Nephron progenitor cell (in vitro differentiated cells): ENCODE data around the gene ZNF804A.

Source experiments
- DNase-seq: peaks from one replicate; pipeline ENCODE4 v3.0.0; 2021
- H3K27ac Mint-ChIP-seq: 2 replicates; pipeline ENCODE4 v1.8.0; 2021; ENCODE audit warnings: mild to moderate bottlenecking, moderate library complexity, mixed read lengths
- H3K27me3 Mint-ChIP-seq: 2 replicates; pipeline ENCODE4 v1.8.0; 2021; ENCODE audit warnings: mild to moderate bottlenecking, low read depth, mixed read lengths; ENCODE audit not compliant: poor library complexity
- H3K36me3 Mint-ChIP-seq: 2 replicates; pipeline ENCODE4 v1.8.0; 2021; ENCODE audit warnings: low read depth, mixed read lengths
- H3K4me1 Mint-ChIP-seq: 2 replicates; pipeline ENCODE4 v1.8.0; 2021; ENCODE audit warnings: mixed read lengths
- H3K4me3 Mint-ChIP-seq: 2 replicates; pipeline ENCODE4 v1.8.0; 2021; ENCODE audit warnings: mild to moderate bottlenecking, moderate library complexity, mixed read lengths
- H3K9me3 Mint-ChIP-seq: 2 replicates; pipeline ENCODE4 v1.8.0; 2021; ENCODE audit warnings: mild to moderate bottlenecking, moderate library complexity, mixed read lengths
- TF ChIP-seq, protein P1 (sequence below): fragments of 200-600 bp; sonication (generic); IDR thresholded peaks from 2 replicates; pipeline ENCODE4 v1.5.0; 2021; ENCODE audit warnings: antibody characterized with exemption

Gene ZNF804A

DNA sequence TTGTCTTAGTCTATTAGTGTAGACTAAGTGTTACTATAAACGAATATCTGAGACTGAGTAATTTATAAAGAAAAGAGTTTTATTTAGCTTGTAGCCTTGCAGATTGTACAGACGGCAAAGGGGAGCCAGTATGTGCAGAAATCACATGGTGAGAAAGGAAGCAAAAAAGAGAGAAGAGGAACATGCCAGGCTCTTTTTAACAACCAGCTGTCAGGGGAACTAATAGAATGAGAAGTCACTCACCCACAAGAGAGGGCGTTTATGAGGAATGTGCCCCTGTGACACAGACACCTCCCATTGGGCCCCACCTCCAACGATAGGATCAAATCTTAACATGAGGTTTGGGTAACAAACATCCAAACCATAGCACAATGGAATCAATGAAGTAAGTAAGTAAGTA lies 20.6 kb upstream of the ZNF804A start:
- no peak for DNase-seq

DNA sequence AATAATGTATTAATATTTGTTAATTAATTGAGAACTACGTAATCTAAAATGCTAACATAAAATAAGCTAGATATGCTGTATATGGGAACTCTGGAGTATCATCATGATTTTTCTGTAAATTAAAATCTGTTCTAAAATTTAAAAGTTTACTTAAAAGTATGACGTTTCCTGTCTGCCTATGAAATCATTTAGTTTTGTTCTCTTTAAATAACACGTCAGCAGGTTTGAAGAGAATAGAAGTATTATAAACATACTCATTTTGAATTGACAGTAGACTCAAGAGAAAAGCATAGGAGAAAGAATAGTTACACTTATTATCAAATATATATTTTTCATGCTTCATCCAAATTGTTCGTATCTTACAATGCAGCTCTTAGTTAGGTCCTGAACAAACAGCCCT lies 19.1 kb upstream of the ZNF804A start:
- Mint-ChIP-seq H3K36me3 (no peaks in the 10 kb centered on the region), H3K4me1 (no peaks in the 10 kb centered on the region), H3K4me3 (no peak overlapping the region), H3K27ac (no peak overlapping the region), H3K9me3 (no peaks in the 10 kb centered on the region), H3K27me3 (no peaks in the 10 kb centered on the region)
- TF ChIP-seq, protein P1, sequence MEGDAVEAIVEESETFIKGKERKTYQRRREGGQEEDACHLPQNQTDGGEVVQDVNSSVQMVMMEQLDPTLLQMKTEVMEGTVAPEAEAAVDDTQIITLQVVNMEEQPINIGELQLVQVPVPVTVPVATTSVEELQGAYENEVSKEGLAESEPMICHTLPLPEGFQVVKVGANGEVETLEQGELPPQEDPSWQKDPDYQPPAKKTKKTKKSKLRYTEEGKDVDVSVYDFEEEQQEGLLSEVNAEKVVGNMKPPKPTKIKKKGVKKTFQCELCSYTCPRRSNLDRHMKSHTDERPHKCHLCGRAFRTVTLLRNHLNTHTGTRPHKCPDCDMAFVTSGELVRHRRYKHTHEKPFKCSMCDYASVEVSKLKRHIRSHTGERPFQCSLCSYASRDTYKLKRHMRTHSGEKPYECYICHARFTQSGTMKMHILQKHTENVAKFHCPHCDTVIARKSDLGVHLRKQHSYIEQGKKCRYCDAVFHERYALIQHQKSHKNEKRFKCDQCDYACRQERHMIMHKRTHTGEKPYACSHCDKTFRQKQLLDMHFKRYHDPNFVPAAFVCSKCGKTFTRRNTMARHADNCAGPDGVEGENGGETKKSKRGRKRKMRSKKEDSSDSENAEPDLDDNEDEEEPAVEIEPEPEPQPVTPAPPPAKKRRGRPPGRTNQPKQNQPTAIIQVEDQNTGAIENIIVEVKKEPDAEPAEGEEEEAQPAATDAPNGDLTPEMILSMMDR: no peak
- DNase-seq: no peak

More for the DNA sequence above, 20.6 kb upstream of the ZNF804A start:
- Mint-ChIP-seq H3K27me3 (no peaks in the 10 kb centered on the region), H3K9me3 (no peaks in the 10 kb centered on the region), H3K4me3 (no peak overlapping the region), H3K4me1 (no peaks in the 10 kb centered on the region), H3K27ac (no peak overlapping the region), H3K36me3 (no peaks in the 10 kb centered on the region)
- TF ChIP-seq, protein P1: no peak

DNA sequence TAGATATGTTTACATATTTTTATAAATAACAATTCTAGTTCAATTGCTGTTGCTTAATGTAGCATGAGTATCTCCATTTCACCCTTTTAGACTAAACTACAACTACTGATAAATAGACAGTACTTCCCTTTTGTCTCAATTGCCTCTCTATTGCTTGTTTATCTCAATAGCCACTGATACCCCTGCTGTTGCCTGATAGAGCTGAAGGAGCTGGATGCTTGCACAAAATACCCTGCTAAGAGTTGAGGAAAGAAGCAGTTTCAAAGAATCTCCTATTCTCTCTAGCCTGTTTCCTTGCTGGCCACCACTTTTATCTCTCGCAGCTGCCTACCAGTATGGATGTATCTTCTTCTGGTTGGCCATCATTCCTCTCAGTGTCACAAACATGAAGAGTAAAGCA lies 16.9 kb upstream of the ZNF804A start:
- H3K9me3 Mint-ChIP-seq: no peaks in the 10 kb centered on the region
- no peaks in the 10 kb centered on the region for H3K27me3 Mint-ChIP-seq
- TF ChIP-seq, protein P1: no peak
- no peak overlapping the region for H3K27ac Mint-ChIP-seq
- H3K36me3 Mint-ChIP-seq: no peaks in the 10 kb centered on the region
- no peak for DNase-seq
- no peaks in the 10 kb centered on the region for H3K4me1 Mint-ChIP-seq
- H3K4me3 Mint-ChIP-seq: no peak overlapping the region

DNA sequence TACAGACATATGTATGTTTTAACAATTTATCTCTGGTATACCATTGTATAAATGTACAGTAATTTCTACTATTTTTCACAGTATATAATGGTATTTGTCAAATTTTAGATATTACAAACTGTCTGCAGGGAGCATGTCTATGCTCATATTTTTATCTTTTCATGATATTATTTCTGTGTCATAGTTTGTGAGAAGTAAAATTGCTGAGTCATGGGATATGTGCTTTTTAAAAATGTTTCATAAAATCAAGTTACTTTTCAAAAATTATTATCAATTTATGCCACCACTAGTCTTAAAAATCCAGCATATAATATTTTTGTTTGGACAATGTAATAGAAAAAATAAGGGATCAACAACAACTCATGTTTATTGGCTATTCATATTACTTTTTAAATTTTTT lies 9.1 kb upstream of the ZNF804A start:
- no peaks in the 10 kb centered on the region for H3K4me1 Mint-ChIP-seq
- H3K36me3 Mint-ChIP-seq: no peaks in the 10 kb centered on the region
- TF ChIP-seq, protein P1: no peak
- H3K4me3 Mint-ChIP-seq: no peak overlapping the region
- no peaks in the 10 kb centered on the region for H3K27me3 Mint-ChIP-seq
- DNase-seq: no peak
- no peaks in the 10 kb centered on the region for H3K9me3 Mint-ChIP-seq
- no peak overlapping the region for H3K27ac Mint-ChIP-seq

DNA sequence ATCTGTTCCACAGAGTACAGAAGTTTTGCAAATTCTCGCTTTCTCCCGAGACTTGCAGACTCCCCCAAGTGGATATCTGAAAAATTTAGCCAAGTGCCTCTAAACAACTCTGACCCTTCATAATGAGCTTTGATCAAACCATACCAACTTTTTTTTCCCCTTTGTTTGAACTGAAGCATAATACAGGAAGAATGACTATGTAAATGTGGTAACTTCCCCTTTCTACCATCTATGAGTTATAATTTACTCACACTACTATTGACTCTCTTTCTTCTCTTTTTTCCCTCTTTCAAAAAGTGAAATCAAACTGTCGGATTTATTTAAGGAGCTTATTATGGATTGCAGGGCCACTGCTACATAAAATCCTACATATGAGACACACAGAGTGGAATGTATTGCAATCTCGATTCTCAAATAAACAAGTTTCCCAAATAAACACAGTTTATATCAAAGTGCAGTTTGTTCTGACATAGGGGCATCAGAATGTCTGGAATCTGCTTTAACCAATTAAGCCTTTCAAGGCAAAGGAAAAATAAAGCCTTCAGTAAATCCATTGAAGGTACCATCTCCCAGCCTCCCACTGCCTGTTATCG lies 1.4 kb upstream of the ZNF804A start:
- no peak overlapping the region for H3K27ac Mint-ChIP-seq
- no peaks in the 10 kb centered on the region for H3K9me3 Mint-ChIP-seq
- no peak for DNase-seq

DNA sequence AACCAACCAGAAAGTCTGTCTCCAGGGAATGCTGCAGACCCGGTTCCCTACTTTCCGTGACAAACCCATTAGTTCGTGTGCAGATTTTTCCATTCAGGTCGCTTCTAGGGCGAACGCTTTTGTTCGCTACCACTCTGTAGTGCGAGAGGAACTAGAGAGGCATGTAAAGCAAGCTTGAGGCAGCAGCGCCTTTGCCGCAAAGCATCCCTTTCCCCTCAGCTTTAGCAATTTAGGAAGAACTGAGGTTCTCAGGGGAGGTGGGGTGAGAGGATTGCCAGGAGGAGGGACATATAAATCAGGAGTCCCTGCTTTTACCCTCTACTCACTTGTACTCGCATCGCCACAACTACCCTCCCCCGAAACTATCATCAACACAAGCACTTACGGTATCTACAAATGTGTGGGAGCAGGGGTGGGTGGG lies 748 bp upstream of the ZNF804A start:
- Mint-ChIP-seq H3K9me3 (no peaks in the 10 kb centered on the region), H3K36me3 (no peaks in the 10 kb centered on the region), H3K4me3 (peak overlapping the region; percentile 94), H3K4me1 (peaks cover 21% of the 10 kb centered on the region), H3K27me3 (peaks cover 33% of the 10 kb centered on the region), H3K27ac (no peak overlapping the region)
- peak; percentile 21 for DNase-seq
- TF ChIP-seq, protein P1: no peak

More for the DNA sequence above, 1.4 kb upstream of the ZNF804A start:
- H3K4me3 Mint-ChIP-seq: peak overlapping the region; percentile 94
- H3K4me1 Mint-ChIP-seq: peaks cover 21% of the 10 kb centered on the region
- H3K36me3 Mint-ChIP-seq: no peaks in the 10 kb centered on the region
- TF ChIP-seq, protein P1: no peak
- H3K27me3 Mint-ChIP-seq: peaks cover 33% of the 10 kb centered on the region
